Left renal cortex interstitium (tissue), 4 donors: ENCODE measurements around the gene OR10H2. TPM values are rescaled to one million over a fixed set of nuclear protein-coding genes. Genes with fewer than 3 reads are reported as not detected.
"Not testable (repeated sequence)": the region's sequence is repeated elsewhere in the genome, so short reads cannot be mapped to it uniquely, and the experiment has no call there.

Source experiments
- DNase-seq, 4 donors: peaks; one replicate each; pipeline ENCODE4 v3.0.0-alpha.2; 2013; ENCODE audit warnings: low read depth in 4 of 4, low spot score in 2 of 4, missing footprints in 1 of 4
- polyA plus RNA-seq, 4 donors: library from polyadenylated mRNA; unstranded; fragments of 120-200 nt; gene quantifications; one replicate each; pipeline ENCODE4 v1.2.1, GENCODE V29; 2013; ENCODE audit not compliant: insufficient read length in 4 of 4

The OR10H2 gene, protein sequence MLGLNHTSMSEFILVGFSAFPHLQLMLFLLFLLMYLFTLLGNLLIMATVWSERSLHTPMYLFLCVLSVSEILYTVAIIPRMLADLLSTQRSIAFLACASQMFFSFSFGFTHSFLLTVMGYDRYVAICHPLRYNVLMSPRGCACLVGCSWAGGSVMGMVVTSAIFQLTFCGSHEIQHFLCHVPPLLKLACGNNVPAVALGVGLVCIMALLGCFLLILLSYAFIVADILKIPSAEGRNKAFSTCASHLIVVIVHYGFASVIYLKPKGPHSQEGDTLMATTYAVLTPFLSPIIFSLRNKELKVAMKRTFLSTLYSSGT
- polyA plus RNA-seq: not detected

GRCh38 chr19:15727724-15728123, at the start of gene OR10H2:
Gene OR10H2 (plus strand): TSS chr19:15728024. CDS start chr19:15728044, 20 bp downstream.
- DNase-seq: no peak

DNA sequence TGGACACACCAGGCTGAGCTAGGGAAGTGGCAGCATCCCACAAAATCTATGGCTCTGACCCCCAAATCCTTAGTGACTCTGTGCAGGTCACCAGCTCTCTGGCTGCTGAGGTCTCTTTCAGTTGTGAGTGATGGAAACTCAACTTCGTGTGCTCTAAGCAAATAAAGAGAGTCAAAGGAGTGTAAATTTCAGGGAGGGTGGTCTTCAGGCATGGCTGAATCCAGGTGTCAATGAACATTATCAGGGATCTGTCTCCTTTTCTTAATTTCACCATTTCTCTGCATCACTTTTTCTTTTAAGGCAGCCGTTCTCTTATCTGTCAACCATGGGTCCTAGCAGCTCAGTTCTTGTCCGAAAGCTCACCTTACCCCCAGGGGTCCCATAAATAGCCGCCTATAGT, 48.7 kb upstream of the OR10H2 start:
- no peak for DNase-seq

GRCh38 chr19:15679865-15680264, 48.0 kb upstream of the OR10H2 start:
- not testable (repeated sequence) for DNase-seq

DNA sequence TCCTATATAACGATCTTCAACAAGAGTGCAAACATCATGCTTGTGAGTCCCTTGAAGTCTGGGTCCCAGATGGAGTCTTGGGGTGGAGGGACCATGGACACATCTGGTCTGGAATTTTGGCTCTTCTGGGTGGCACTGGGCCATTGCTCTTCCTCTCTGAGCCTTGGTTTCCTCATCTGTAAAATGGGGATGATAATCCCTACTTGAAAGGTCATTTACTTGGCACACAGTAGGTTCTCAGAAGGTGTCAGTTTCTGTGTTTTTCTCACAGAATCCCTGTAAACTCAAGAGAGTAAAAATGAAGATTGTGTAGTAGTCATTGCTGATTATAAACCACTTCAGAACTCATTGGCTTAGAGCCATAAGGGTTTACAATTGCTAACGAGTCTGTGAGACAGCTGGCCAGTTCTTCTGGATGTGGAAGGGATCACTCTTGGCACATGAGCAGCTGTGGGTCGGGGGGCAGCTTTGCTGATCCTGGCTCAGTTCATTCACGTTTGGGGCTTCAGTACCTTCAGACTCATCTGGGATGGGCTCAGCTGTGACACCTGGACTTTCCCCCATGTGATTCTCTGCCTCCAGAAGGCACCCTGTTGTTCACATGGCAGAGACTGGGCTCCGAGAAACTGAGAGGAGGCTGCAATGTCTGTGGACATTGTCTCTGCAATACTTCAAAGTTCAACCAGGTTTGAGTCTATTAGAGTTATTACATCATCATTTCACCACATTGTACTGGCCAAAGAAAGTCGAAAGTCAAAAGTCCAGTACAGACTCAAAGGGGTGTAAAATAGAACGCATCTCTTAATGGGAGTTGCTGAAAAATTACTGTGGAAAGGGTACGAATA, 47.1 kb upstream of the OR10H2 start:
- no peak for DNase-seq

- no peak for DNase-seq
Observed at GRCh38 chr19:15683411-15683810, 44.4 kb upstream of the OR10H2 start.

- no peak for DNase-seq
Observed at GRCh38 chr19:15684828-15685227, 43.0 kb upstream of the OR10H2 start.

- DNase-seq: no peak
Observed at GRCh38 chr19:15696654-15697194, 31.1 kb upstream of the OR10H2 start.

- DNase-seq: no peak
Observed at GRCh38 chr19:15701757-15702533, 25.9 kb upstream of the OR10H2 start.

- peak in 1 of 4 donors; percentile 12 for DNase-seq
Observed at GRCh38 chr19:15702534-15702930, 25.3 kb upstream of the OR10H2 start.

DNA sequence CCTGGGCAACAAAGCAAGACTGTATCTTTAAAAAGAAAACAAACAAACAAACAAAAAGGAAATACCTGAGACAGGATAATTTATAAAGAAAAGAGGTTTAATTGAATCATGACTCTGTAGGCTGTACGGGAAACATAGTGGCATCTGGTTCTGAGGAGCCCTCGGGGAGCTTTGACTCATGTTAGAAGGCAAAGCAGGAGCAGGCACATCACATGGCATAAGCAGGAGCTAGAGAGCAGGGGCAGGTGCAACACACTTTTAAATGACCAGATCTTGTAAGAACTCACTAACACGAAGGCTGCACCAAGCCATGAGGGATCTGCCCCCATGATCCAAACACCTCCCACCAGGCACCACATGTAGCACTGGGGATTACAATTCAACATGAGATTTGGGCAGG, 13.2 kb upstream of the OR10H2 start:
- DNase-seq: no peak

DNA sequence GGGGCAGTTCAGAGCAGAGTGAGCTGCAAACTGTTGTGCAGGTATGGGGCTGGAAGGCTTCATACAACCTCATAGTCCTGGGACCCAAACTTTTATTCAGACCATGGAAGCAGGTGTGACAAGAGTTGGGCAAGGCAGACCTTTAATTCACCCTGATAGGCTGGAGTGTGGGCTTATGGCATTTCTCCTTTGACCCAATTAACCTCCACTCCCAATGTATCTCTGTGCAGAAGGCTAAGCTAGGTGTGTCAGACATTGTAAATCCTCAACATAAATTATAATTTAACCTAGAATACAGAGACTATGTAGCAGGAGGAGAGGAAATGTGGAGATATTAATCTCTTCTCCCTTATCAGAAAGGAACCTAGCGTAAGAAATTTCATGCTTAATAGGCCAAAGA, 12.2 kb upstream of the OR10H2 start:
- no peak for DNase-seq

DNA sequence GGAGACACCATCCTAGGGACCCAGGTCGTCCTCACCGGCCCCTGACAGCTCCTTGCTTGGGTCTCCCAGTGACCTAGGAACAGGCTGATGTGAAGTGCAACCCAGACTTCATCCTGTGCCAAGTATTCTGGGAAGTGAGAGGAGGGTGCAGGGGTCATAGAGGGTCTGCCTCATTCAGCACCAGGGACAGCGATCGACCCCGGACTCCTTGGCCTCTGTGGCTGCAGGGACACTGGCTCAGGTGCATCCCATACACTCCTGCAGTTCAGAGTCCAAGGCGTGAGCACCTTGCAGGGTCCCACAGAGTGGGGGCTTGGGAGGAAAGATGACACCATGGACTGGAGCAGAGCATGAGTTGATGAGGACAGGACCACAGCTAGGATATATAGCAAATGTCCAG, 10.0 kb upstream of the OR10H2 start:
- no peak for DNase-seq

GRCh38 chr19:15721268-15721667, 6.6 kb upstream of the OR10H2 start:
- no peak for DNase-seq

GRCh38 chr19:15722956-15723355, 4.9 kb upstream of the OR10H2 start:
- DNase-seq: no peak

- DNase-seq: no peak
Observed at GRCh38 chr19:15730538-15730937, 2.7 kb downstream of the OR10H2 start.

DNA sequence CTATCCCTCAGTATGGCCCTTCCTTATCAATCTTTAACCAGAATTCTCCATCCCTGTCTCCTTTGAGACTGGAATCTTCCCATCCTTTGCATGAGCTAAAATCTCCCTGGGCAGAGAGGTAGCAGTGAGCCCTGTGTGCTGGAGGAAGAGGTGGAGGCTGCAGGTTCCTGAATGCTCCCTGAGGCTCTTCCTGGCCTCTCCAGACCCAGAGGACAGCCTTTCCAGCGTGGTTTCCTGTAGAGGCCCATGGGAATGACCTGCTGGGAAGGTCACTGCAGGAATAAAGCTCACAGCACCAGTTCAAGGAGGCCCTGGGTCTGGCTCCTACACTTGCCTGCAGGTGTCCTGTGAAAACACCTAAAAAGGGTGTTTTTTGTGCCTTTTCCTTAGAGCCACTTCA, 4.6 kb downstream of the OR10H2 start:
- DNase-seq: no peak

- DNase-seq: no peak
Observed at GRCh38 chr19:15733895-15734294, 6.1 kb downstream of the OR10H2 start.

DNA sequence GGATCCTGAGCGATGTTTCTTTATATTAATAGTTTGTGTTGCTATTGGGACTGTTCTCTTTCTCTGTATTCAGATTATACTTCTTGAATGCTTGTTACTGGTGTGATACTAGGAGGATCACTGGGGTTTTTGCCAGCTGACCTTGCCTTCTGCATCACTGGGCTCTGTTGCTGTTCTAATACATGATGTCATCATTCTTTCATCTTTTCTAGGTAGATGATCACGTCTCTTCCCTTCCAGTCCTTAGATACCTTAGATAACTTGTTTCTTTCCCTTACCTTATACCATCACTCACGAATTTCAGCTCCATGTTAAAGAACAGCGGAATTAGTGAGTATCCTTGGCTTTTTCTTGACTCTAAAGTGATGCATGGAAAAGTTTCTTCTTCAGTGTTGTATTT, 9.9 kb downstream of the OR10H2 start, which contains the start of gene OR10H3:
Gene OR10H3 (plus strand): TSS at position 264 of the 400 bp plus-strand sequence. CDS start 3,408 bp downstream, outside the sequence.
- DNase-seq: no peak

- DNase-seq: no peak
Observed at GRCh38 chr19:15740785-15741184, 13.0 kb downstream of the OR10H2 start.

GRCh38 chr19:15748239-15748638, 20.4 kb downstream of the OR10H2 start:
- no peak for DNase-seq

- DNase-seq: no peak
Observed at GRCh38 chr19:15758379-15758778, 30.6 kb downstream of the OR10H2 start.
